ENCODE measurements around the gene RYR2.

DNA sequence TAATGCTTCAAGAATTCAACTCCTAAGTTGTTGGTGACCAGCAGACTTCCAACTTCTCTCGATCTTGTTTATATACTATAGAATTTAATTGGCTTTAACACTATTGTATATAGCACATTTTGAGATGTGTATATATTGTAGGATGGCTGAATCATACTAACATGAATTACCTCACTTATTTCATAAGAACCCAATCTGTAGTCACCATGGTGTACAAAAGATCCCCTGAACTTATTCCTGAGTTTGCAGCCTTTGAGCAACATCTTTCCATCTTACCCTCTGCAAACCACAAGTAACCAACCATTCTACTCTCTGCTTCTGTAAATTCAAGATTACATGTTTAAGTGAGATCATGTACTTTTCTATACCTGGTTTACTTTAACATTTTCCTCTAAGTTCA lies 836.4 kb downstream of the RYR2 start:
- no peak for TF ChIP-seq POLR2A (IDR thresholded peaks at IDR 0.05; ENCODE audit: low read depth, low read length)
- TF ChIP-seq POLR2AphosphoS5 (IDR thresholded peaks at IDR 0.05; ENCODE audit: low read depth, low read length), result no peak
